Esophagus (tissue), 2 donors: Measurements from ENCODE around the gene DCST2. TPM values are rescaled to one million over a fixed set of nuclear protein-coding genes. Genes with fewer than 3 reads are reported as not detected.
"Not testable (repeated sequence)": the region's sequence is repeated elsewhere in the genome, so short reads cannot be mapped to it uniquely, and the experiment has no call there.

Experiments used
- H3K27ac ChIP-seq, 2 donors: one replicate each; pipeline ENCODE4 v1.5.1; 2013; ENCODE audit warnings: low read depth in 2 of 2, mild to moderate bottlenecking in 2 of 2, inconsistent platforms in 1 of 2, low read length in 1 of 2, moderate library complexity in 1 of 2
- H3K27me3 ChIP-seq, 2 donors: one replicate each; pipeline ENCODE4 v1.6.1; 2013; ENCODE audit warnings: low read length in 2 of 2, control low read depth in 1 of 2, mild to moderate bottlenecking in 1 of 2; ENCODE audit not compliant: insufficient read depth in 2 of 2, control insufficient read depth in 1 of 2
- H3K36me3 ChIP-seq, 2 donors: one replicate each; pipeline ENCODE4 v1.6.1; 2013; ENCODE audit warnings: low read length in 1 of 2; ENCODE audit not compliant: control insufficient read depth in 2 of 2, insufficient read depth in 2 of 2
- H3K4me1 ChIP-seq, 2 donors: one replicate each; pipeline ENCODE4 v1.6.1; 2013; ENCODE audit warnings: low read length in 1 of 2; ENCODE audit not compliant: control insufficient read depth in 2 of 2, insufficient read depth in 2 of 2
- H3K4me3 ChIP-seq, 2 donors: one replicate each; pipeline ENCODE4 v1.5.1; 2013; ENCODE audit warnings: low read length in 2 of 2, mild to moderate bottlenecking in 2 of 2, low read depth in 1 of 2, moderate library complexity in 1 of 2
- H3K9me3 ChIP-seq, 2 donors: one replicate each; pipeline ENCODE4 v1.6.1; 2013; ENCODE audit warnings: mild to moderate bottlenecking in 2 of 2, low read depth in 1 of 2, low read length in 1 of 2, moderate library complexity in 1 of 2; ENCODE audit not compliant: control insufficient read depth in 2 of 2, insufficient read depth in 1 of 2
- WGBS, 2 donors: extraction: QIAGEN DNeasy Blood & Tissue Kit; methylation state at CpG; one replicate each; pipeline ENCODE4 v1.1.7; 2013; 5-methylcytosine and 5-hydroxymethylcytosine counted together
- polyA plus RNA-seq, 2 donors: library from polyadenylated mRNA; stranded (reverse); fragments of 200-250 nt; gene quantifications; one replicate each; pipeline ENCODE4 v1.2.3, GENCODE V29; 2013
- donor health status: healthy with polysubstance abuse.
- donor health status: Bipolar disorder and iron deficiency.

The DCST2 gene
- polyA plus RNA-seq, 2 donors, result 1.7 to 10.1 TPM

DNA sequence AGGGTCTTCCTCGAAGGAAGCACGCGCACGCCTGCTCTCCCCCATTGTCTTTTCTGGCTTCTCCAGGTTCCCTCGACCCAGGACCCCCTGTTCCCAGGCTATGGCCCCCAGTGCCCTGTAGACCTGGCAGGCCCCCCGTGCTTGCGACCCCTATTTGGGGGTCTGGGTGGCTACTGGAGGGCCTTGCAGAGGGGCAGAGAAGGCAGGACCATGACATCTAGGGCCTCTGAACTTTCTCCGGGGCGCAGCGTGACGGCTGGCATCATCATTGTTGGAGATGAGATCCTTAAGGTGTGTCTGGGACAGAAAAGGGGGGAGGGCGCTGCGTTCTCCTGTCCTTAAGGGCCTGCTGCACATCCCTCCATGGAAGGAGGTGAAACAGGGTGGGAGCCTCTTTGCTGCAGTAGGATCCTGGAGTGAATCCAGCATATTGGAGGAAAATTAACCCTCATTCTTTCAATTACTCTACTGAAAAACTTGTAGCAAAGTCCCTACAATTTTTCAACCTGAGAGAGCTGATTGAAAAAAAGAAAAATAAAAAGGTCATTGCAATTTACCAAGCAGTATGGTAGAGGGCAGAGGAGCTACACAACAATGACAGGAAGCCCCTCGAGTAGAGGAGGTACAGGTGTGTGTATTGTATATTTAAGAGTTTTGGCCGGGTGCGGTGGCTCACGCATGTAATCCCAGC, 49.7 kb downstream of the DCST2 start:
- WGBS, 2 donors, result 9 to 10% methylated on average over 17 of the region's 17 CpGs
- H3K36me3 ChIP-seq, result peaks cover 4 to 13% of the 10 kb centered on the region in 2 donors
- no peaks in the 10 kb centered on the region for H3K27me3 ChIP-seq
- H3K4me3 ChIP-seq, result peak overlapping the region; percentile 64 to 91
- no peaks in the 10 kb centered on the region for H3K9me3 ChIP-seq
- peaks cover 0 to 2% of the 10 kb centered on the region in 2 donors for H3K4me1 ChIP-seq
- peak overlapping the region; percentile 80 to 82 for H3K27ac ChIP-seq

DNA sequence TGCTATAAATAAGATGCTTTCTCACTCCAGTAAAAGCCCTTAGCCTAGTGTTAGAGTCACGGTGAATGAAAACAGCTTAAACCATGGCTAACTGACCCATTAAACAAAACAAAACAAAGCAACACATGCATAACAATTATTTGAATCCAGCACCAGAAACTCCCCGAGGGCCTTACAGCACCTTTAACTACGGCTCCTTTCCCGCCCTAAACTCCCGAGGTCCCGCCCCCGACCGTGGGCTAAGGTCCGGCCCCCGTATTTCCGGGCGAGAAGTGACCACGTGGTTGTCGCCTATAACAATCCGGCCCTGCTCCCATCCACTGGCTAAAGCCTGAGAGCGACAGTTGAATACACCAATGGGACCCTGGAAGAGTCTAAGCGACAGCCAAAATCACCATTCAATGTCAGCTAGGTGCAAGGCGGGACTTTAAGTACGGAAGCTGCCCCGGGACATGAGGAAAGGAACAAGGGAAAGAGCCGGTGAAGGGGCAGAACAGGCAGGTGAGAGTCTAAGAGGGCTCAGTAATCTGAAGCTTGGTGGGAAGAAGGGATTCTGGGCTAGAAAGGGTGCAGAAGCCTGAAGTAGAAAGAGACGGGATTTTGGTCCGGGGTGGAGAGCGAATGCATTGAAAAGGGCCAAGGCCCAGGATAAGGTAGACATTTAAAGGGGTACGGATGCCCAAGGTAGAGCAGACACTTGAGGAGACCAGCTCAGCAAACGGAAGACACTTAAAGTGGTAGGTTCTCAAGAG, 50.5 kb downstream of the DCST2 start, which contains the start of gene FLAD1:
Gene FLAD1 (plus strand): TSS at position 448 of the 752 bp plus-strand sequence. CDS start 351 bp downstream, outside the sequence.
- H3K4me3 ChIP-seq, result peak within 1 kb of the TSS; percentile 64 to 91
- H3K27me3 ChIP-seq, result no peaks in the 10 kb centered on the region
- H3K4me1 ChIP-seq, result no peaks in the 10 kb centered on the region
- H3K9me3 ChIP-seq, result no peaks in the 10 kb centered on the region
- H3K27ac ChIP-seq, result peak within 1 kb of the TSS; percentile 80 to 90
- peaks cover 5 to 7% of the 10 kb centered on the region in 2 donors for H3K36me3 ChIP-seq
- WGBS, 2 donors, result 1% methylated on average over 26 of the region's 26 CpGs

DNA sequence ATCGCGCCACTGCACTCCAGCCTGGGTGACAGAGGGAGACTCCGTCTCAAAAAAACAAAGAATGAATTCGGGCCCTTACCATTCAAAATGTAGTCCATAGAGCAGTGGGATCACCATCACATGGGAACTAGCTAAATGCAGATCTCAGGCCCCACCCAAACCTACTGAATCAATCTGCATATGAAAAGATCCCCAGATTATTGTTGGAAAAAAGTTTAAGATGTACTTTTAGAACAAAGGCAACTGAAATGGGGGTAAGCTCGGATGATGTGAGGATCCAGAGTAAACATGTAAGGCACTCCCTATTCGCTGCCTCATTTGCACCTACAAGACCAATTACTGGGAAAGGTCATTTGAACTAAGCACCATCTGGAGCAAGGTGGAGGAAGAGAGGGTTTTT, 51.2 kb downstream of the DCST2 start:
- Histone ChIP-seq H3K36me3 (peaks cover 0 to 5% of the 10 kb centered on the region in 2 donors), H3K27ac (no peak overlapping the region), H3K4me3 (peak overlapping the region in 1 of 2 donors; percentile 91), H3K4me1 (no peaks in the 10 kb centered on the region), H3K9me3 (no peaks in the 10 kb centered on the region), H3K27me3 (no peaks in the 10 kb centered on the region)
- 65 to 70% methylated on average over 6 of the region's 6 CpGs for WGBS, 2 donors

DNA sequence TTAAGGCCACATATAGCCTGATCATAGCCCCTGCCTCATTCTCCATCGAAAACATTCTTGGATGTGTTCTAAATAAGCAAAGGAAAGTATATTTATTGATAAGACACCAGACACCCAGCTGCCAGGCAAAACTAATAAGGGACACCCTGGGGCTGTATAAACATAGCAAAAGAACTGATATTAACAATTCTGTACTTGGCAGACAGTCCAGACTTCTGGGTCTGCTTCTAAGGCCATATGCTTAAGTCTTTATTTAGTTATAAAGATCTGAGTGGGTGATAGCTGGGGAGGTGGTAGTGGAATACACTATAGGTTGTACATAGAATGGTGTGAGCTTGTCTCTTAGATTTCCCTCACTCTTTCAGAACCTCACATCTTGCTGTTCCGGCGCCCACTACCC, 55.2 kb downstream of the DCST2 start:
- 96 to 100% methylated on average over 3 of the region's 3 CpGs for WGBS, 2 donors
- H3K4me1 ChIP-seq, result no peaks in the 10 kb centered on the region
- peaks cover 0 to 5% of the 10 kb centered on the region in 2 donors for H3K36me3 ChIP-seq
- H3K9me3 ChIP-seq, result no peaks in the 10 kb centered on the region
- H3K27ac ChIP-seq, result no peak overlapping the region
- no peaks in the 10 kb centered on the region for H3K27me3 ChIP-seq
- H3K4me3 ChIP-seq, result no peak overlapping the region

DNA sequence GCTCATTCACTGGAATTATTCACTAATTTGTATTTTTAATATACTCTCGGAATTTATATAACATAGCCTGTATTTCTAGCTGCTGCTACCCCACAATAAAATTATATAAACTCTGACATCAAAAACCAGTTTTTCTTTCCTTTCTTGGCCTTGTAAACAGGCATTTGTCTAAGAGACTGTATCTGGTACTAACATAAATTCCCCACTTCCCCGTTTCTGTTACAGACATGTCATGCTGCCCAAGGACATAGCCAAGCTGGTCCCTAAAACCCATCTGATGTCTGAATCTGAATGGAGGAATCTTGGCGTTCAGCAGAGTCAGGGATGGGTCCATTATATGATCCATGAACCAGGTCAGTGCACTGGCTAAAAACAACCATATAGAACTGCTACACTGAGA, 55.8 kb downstream of the DCST2 start:
- not testable (repeated sequence) for H3K4me1 ChIP-seq, H3K4me3 ChIP-seq, H3K27ac ChIP-seq, H3K9me3 ChIP-seq, H3K36me3 ChIP-seq, H3K27me3 ChIP-seq
- 66 to 70% methylated on average over 3 of the region's 3 CpGs for WGBS, 2 donors

DNA sequence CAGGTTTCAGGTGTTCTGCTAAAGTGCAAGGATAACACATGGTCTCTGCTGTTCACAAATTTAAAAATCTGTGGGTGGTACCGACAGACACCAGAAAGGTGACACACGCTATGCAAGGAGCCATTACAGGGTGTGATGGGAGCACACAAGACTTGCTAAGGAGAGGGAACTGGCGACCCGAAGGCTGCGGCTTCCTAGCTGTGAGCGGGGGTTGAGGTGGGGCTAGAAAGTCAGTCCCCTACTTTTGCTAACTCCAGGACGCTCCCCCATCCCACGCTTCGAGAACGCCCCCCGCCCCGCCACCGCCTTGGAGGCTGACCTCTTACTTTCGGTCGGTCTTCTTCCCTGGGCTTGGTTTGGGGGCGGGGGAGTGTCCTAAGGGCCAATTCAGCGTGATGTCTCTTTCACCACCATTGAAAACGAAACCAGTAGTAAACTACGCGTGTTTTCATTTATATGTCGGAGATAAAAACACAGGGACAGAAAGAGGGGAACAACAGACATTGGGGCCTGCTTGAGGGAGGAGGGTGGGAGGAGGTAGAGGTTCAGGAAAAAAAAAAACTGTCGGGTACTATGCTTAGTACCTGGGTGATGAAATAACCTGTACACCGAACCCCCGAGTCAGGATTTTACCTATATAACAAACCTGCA, 58.0 kb downstream of the DCST2 start:
- Histone ChIP-seq H3K4me3 (peak overlapping the region; percentile 44 to 70), H3K4me1 (peaks cover 3 to 13% of the 10 kb centered on the region in 2 donors), H3K36me3 (peaks cover 0 to 5% of the 10 kb centered on the region in 2 donors), H3K27ac (peak overlapping the region; percentile 91 to 97), H3K9me3 (no peaks in the 10 kb centered on the region), H3K27me3 (no peaks in the 10 kb centered on the region)
- 0 to 1% methylated on average over 24 of the region's 24 CpGs for WGBS, 2 donors

DNA sequence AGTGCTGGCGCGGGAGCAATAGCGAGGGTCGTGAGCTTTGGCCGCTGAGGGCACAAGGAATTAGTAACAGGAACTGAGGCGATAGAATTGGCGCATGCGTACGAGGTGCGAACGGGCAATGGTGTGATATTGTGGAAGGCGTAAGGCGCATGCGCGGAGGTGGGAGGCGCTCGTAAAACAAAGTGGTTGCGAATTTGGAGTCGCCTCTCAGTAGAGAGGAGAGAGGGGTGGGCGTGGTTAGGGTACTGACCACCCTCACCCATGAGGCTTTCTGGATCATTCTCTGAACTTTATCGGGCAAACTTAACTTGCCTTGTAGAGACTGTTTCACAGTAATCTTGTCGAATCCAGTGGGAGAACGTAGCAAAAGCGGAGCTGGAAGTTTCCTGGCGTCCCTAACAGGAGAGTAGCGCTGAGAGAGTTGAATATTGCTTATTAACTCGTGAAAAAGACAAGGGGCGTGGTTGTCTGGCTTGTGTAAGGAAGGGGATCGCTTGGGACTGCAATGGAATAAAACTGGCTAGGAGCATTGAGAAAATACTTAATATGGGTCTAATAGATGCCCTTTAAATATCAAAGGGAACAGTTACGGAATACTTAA, 58.7 kb downstream of the DCST2 start:
- no peaks in the 10 kb centered on the region for H3K27me3 ChIP-seq
- peak overlapping the region; percentile 91 to 97 for H3K27ac ChIP-seq
- H3K9me3 ChIP-seq, result no peaks in the 10 kb centered on the region
- peaks cover 10 to 20% of the 10 kb centered on the region in 2 donors for H3K4me1 ChIP-seq
- H3K36me3 ChIP-seq, result peaks cover 0 to 5% of the 10 kb centered on the region in 2 donors
- H3K4me3 ChIP-seq, result peak overlapping the region; percentile 44 to 70
- 0% methylated on average over 30 of the region's 30 CpGs for WGBS, 2 donors

DNA sequence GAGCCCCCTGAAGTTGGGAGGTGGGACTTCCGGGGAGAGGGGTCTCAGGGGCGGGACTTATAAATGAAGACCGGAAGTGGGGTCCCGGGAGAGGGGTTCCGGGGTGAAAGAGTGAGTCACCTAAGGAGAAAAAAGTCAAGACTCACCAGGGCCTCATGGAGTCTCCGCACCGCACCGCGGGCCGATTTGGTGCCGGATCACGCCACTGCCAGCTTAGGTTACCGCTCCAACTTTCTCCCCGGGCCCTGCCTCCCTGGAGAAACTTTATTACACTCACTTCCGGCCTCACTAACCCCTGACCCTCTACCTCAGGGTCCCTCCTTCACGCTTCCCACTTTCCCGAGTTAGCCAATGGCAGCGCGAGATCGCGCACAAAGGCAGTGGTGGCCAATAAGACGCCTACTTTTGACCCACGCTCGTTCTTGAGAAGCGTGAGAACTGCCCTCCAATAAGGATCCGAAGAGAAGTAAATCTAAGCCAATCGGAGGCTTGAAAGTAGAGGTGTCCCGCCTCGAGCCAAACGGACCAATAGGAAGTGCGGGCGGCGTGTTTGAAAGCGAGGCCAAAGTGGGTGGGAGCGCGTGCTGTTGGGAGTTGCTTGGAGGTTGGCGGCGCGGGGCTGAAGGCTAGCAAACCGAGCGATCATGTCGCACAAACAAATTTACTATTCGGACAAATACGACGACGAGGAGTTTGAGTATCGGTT, 59.3 kb downstream of the DCST2 start, which contains the start of gene CKS1B:
Gene CKS1B (plus strand): TSS at position 580 of the 706 bp plus-strand sequence. CDS start 65 bp downstream, at position 645.
- peaks cover 0 to 5% of the 10 kb centered on the region in 2 donors for H3K36me3 ChIP-seq
- no peaks in the 10 kb centered on the region for H3K27me3 ChIP-seq
- H3K4me1 ChIP-seq, result peaks cover 15 to 24% of the 10 kb centered on the region in 2 donors
- peak within 1 kb of the TSS; percentile 65 to 86 for H3K4me3 ChIP-seq
- no peaks in the 10 kb centered on the region for H3K9me3 ChIP-seq
- WGBS, 2 donors, result 0% methylated on average over 47 of the region's 47 CpGs
- H3K27ac ChIP-seq, result peak within 1 kb of the TSS; percentile 98 to 100
